Keratinocyte (primary cell): ENCODE results near the gene ARID3A. TPM values are rescaled to one million over a fixed set of nuclear protein-coding genes. Genes with fewer than 3 reads are reported as not detected.
A peak's percentile ranks its signal among the peaks of the same experiment; 100 is the strongest.

Experiments used
- DNase-seq: peaks from one replicate; pipeline ENCODE4 v3.0.0-alpha.2; 2011; ENCODE audit warnings: low read depth, missing footprints, low spot score
- FAIRE-seq: peaks from 2 replicates; lab custom pipeline; 2011; peaks lifted over from hg19 to GRCh38; lab: Jason Lieb, UNC
- H2AFZ ChIP-seq: 2 replicates; pipeline ENCODE4 v1.6.0; 2012; ENCODE audit warnings: low read length, control low read depth, inconsistent platforms; ENCODE audit not compliant: control insufficient read depth
- H3K27ac ChIP-seq: 2 replicates; pipeline ENCODE4 v1.5.1; 2011; ENCODE audit warnings: low read length; ENCODE audit not compliant: control insufficient read depth, insufficient read depth
- H3K27me3 ChIP-seq: 3 replicates; pipeline ENCODE4 v1.6.0; 2011; ENCODE audit warnings: low read length; ENCODE audit not compliant: control insufficient read depth, insufficient read depth; ENCODE audit errors: extremely low read depth
- H3K36me3 ChIP-seq, 2 experiments: 2 replicates in 1 of 2; 3 replicates in 1 of 2; pipeline ENCODE4 v1.5.1; 2011; ENCODE audit warnings: low read length in 2 of 2, mild to moderate bottlenecking in 1 of 2; ENCODE audit not compliant: control insufficient read depth in 2 of 2, insufficient read depth in 2 of 2; ENCODE audit errors: extremely low read depth in 1 of 2
- H3K4me1 ChIP-seq: 3 replicates; pipeline ENCODE4 v1.5.1; 2011; ENCODE audit warnings: low read length; ENCODE audit not compliant: control insufficient read depth, insufficient read depth; ENCODE audit errors: extremely low read depth
- H3K4me2 ChIP-seq: 3 replicates; pipeline ENCODE4 v1.6.0; 2011; ENCODE audit warnings: low read depth, low read length; ENCODE audit not compliant: control insufficient read depth, insufficient read depth; ENCODE audit errors: extremely low read depth
- H3K4me3 ChIP-seq, 3 experiments: fragments of 200-600 bp in 1 of 3; sonication (generic) in 1 of 3; 2 replicates in 2 of 3; 3 replicates in 1 of 3; pipeline ENCODE4 v1.5.1; 2011 to 2016; ENCODE audit warnings: low read length in 3 of 3, mild to moderate bottlenecking in 3 of 3, control low read depth in 2 of 3, inconsistent platforms in 1 of 3, low read depth in 1 of 3, mixed read lengths in 1 of 3, mixed run types in 1 of 3, moderate library complexity in 1 of 3; ENCODE audit not compliant: control insufficient read depth in 2 of 3, insufficient read depth in 2 of 3; ENCODE audit errors: extremely low read depth in 1 of 3
- H3K79me2 ChIP-seq: 2 replicates; pipeline ENCODE4 v1.6.0; 2012; ENCODE audit warnings: low read length; ENCODE audit not compliant: control insufficient read depth, insufficient read depth
- H3K9ac ChIP-seq: 3 replicates; pipeline ENCODE4 v1.6.0; 2011; ENCODE audit warnings: low read length; ENCODE audit not compliant: control insufficient read depth, insufficient read depth; ENCODE audit errors: extremely low read depth
- H3K9me1 ChIP-seq: 3 replicates; pipeline ENCODE4 v1.6.0; 2011; ENCODE audit warnings: low read length; ENCODE audit not compliant: control insufficient read depth, insufficient read depth; ENCODE audit errors: extremely low read depth
- H3K9me3 ChIP-seq: 2 replicates; pipeline ENCODE4 v1.5.1; 2012; ENCODE audit warnings: low read depth, low read length; ENCODE audit not compliant: control insufficient read depth
- H4K20me1 ChIP-seq: 3 replicates; pipeline ENCODE4 v1.6.0; 2011; ENCODE audit warnings: low read length; ENCODE audit not compliant: control insufficient read depth, insufficient read depth; ENCODE audit errors: extremely low read depth
- CTCF ChIP-seq, 3 experiments: IDR thresholded peaks in 1 of 3; conservative IDR thresholded peaks in 1 of 3; optimal IDR thresholded peaks in 1 of 3; 2 replicates in 2 of 3; 3 replicates in 1 of 3; pipeline versions ENCODE3 to v1.5.1; 2011; ENCODE audit warnings: low read length in 3 of 3, mild to moderate bottlenecking in 3 of 3, moderate library complexity in 2 of 3, control low read depth in 1 of 3, inconsistent platforms in 1 of 3; ENCODE audit not compliant: insufficient read depth in 2 of 3; ENCODE audit errors: extremely low read depth in 1 of 3
- EZH2 ChIP-seq: IDR thresholded peaks from one replicate; pipeline ENCODE4 v1.6.1; 2012; ENCODE audit warnings: inconsistent platforms, mild to moderate bottlenecking, low read length, moderate library complexity
- dilution Hi-C: fragments of 300-500 bp; cut with MboI; formaldehyde crosslinking; loops from one replicate; pipeline ENCODE4 v1.7.0; 2020; ENCODE audit warnings: low sequenced_read_pairs; ENCODE audit not compliant: extremely low pct_ligation_motif_present
- polyA plus RNA-seq, 5 experiments: library from polyadenylated mRNA; depleted of rRNA in 3 of 5; stranded (reverse) in 3 of 5; stranded (forward) in 1 of 5; unstranded in 1 of 5; fragments of >200 nt; gene quantifications; 1 replicate in 1 of 5; 2 replicates in 3 of 5; 3 replicates in 1 of 5; pipeline versions ENCODE4 v1.2.1 to v1.2.3, GENCODE V29; 2011 to 2012; ENCODE audit warnings: missing spikeins in 2 of 5, low read depth in 1 of 5, low replicate concordance in 1 of 5

ARID3A gene
- polyA plus RNA-seq, 1 donor (not counting 4 experiments of a cell fraction or from before 2014, with no cell fraction given), result 2.6 TPM

- no peaks in the 10 kb centered on the region for H3K9me3 ChIP-seq
- no peak overlapping the region for H3K4me2 ChIP-seq
- H3K79me2 ChIP-seq, result peaks cover 52% of the 10 kb centered on the region
- H3K27me3 ChIP-seq, result no peaks in the 10 kb centered on the region
- peaks cover 0 to 3% of the 10 kb centered on the region in 2 experiments for H3K36me3 ChIP-seq
- no peak for FAIRE-seq
- no peak for TF ChIP-seq CTCF (optimal IDR thresholded peaks at IDR 0.05 in 1 of 3, IDR thresholded peaks at IDR 0.05 in 1 of 3, conservative IDR thresholded peaks at IDR 0.05 in 1 of 3; ENCODE audit: extremely low read depth in 1 of 3, insufficient read depth in 2 of 3, low read length in 3 of 3)
- TF ChIP-seq EZH2, result no peak
- H3K4me3 ChIP-seq, result no peak overlapping the region
- H4K20me1 ChIP-seq, result peaks cover 9% of the 10 kb centered on the region
- dilution Hi-C loops, result no loop called here
- H3K27ac ChIP-seq, result no peak overlapping the region
- peaks cover 6% of the 10 kb centered on the region for H3K4me1 ChIP-seq
- H3K9ac ChIP-seq, result no peak overlapping the region
- H2AFZ ChIP-seq, result no peak overlapping the region
- no peak for DNase-seq
- no peaks in the 10 kb centered on the region for H3K9me1 ChIP-seq
These were observed 18.5 kb upstream of the ARID3A start for GRCh38 chr19:907183-907853.

DNA sequence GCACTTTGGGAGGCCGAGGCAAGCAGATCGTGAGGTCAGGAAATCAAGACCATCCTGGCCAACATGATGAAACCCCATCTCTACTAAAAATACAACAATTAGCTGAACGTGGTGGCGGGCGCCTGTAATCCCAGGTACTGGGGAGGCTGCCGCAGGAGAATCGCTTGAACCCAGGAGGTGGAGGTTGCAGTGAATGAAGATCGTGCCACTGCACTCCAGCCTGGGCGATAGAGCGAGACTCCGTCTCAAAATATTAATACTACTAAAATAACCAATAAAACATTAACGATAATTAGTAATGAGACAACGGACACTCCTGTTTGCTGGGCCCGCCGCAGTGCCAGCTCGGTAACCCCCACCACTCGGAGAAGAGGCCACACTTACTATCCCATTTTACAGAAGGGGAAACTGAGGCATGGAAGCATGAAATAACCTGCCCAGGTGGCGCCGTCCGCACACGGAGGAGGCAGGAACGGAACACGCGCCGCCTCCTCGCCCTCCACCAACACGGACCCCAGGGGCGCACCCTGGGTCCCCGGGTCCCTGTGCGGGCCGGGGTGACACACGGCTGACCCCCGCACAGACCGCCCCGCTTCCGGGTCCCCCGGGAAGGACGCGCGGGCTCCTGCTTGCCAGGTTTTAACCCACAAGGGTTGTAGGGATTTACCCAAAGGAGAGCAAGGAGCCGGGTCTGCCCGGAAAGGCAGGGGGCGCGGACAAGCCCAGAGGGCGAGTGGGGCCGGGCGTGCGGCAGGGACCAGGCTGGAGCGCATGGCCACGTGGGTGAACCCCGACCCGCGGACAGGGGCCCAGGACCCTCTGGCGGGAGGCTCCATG lies 14.4 kb upstream of the ARID3A start:
- dilution Hi-C loops, result no loop called here
- peaks cover 37% of the 10 kb centered on the region for H3K79me2 ChIP-seq

More for the DNA sequence above, 14.4 kb upstream of the ARID3A start:
- no peaks in the 10 kb centered on the region for H3K9me1 ChIP-seq
- H3K4me2 ChIP-seq, result peak overlapping the region; percentile 16
- peak overlapping the region in 1 of 3 experiments; percentile 22 for H3K4me3 ChIP-seq
- H3K36me3 ChIP-seq, result peaks cover 0 to 2% of the 10 kb centered on the region in 2 experiments
- FAIRE-seq, result no peak
- no peak for TF ChIP-seq CTCF (optimal IDR thresholded peaks at IDR 0.05 in 1 of 3, IDR thresholded peaks at IDR 0.05 in 1 of 3, conservative IDR thresholded peaks at IDR 0.05 in 1 of 3; ENCODE audit: extremely low read depth in 1 of 3, insufficient read depth in 2 of 3, low read length in 3 of 3)
- no peak for TF ChIP-seq EZH2
- H3K9ac ChIP-seq, result no peak overlapping the region
- no peak overlapping the region for H3K27ac ChIP-seq
- DNase-seq, result no peak
- peaks cover 9% of the 10 kb centered on the region for H4K20me1 ChIP-seq
- H3K9me3 ChIP-seq, result no peaks in the 10 kb centered on the region
- H3K4me1 ChIP-seq, result peaks cover 6% of the 10 kb centered on the region
- no peak overlapping the region for H2AFZ ChIP-seq
- H3K27me3 ChIP-seq, result no peaks in the 10 kb centered on the region
